GM18909 (cell line): ENCODE results near the gene CDKL2.
"Not testable (repeated sequence)": the region's sequence is repeated elsewhere in the genome, so short reads cannot be mapped to it uniquely, and the experiment has no call there.

Experiments
- ATAC-seq: cut with Tn5 transposase; IDR thresholded peaks from one replicate; pipeline ENCODE4 v1.9.1; 2021; ENCODE audit warnings: mild to moderate bottlenecking; ENCODE audit not compliant: unreplicated experiment, poor library complexity

Gene CDKL2

DNA sequence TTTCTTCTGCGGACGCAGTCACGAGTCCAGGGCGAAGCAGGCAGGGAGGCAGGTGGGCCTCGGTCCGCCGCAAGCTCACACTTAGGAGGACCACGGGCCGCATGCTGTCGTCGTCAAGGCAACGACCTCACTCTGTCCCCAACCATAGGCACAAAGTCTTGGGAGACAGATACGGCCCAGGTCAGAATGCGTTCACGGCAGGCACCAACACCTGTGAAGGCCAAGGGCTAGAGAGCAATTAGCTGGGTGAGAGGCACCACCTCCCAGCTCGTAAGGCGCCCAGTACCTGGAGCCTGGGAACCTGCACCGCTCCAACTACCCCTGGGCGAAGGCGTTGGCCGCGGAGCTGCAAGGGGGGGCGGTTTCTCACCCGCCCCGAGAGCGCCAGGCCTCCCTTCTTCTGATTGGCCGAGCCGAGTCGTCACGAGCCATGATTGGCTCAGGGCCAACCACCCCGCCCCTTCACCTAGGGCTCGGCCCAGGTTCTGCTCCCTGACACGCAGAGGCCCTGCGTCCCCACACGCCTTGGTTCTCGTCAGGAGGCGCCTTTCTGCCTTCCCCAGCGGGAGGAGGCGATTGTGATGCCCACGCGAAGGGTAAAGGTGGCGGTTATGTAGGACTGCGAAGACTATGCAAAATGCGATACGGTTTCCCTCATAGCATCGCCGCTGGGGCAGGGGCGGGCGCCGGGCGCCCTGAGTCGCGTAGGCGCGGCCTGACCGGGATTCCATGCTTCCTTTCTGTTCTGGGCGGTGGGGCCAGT, at the start of gene CDKL2:
TSS of gene CDKL2 (minus strand) at position 355 of the 763 bp plus-strand sequence. CDS start 4,540 bp downstream, outside the sequence.
- peak; percentile 99 for ATAC-seq

- no peak for ATAC-seq
Observed at GRCh38 chr4:75678965-75679364, 48.6 kb upstream of the CDKL2 start.

DNA sequence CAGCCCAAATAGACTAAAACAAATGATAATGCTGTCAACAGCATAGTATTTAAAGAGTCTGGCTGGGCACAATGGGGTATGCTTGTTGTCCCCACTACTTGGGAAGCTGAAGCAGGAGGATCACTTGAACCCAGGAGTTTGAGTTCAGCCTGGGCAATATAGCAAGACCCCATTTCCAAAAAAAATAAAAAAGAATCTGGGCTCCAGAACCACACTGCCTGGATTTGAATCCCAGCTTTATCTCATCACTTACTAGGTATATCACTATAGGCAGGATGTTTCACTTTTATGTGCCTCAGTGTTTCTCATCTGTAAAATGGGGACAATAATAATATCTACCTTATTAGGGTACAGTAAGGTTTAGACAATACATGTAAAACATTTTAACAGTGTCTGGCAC, 48.1 kb upstream of the CDKL2 start:
- no peak for ATAC-seq

DNA sequence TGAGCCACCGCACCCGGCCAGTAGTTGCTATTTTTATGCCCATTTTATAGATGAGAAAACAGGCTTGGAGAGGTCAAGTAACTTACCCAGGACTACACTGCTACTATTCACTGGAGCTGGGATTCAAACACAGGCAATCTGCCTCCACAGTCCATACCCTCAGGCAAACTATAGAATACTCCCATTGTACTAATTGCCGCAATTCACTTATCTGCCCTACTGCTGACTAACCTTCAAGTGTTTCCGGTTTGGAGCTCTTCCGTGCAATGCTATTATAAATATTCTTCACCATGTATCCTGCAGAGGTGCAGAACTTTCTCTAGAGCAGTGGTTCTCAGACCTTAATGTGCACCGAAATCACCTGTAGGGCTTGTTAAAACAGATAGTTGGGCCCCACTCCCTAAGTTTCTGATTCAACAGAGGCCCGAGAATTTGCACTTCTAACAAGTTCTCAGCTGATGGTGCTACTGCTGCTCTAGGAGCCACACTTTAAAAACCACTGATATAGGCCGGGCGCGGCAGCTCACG, 44.7 kb upstream of the CDKL2 start:
- no peak for ATAC-seq

- ATAC-seq: no peak
Observed at GRCh38 chr4:75673959-75674328, 43.6 kb upstream of the CDKL2 start.

DNA sequence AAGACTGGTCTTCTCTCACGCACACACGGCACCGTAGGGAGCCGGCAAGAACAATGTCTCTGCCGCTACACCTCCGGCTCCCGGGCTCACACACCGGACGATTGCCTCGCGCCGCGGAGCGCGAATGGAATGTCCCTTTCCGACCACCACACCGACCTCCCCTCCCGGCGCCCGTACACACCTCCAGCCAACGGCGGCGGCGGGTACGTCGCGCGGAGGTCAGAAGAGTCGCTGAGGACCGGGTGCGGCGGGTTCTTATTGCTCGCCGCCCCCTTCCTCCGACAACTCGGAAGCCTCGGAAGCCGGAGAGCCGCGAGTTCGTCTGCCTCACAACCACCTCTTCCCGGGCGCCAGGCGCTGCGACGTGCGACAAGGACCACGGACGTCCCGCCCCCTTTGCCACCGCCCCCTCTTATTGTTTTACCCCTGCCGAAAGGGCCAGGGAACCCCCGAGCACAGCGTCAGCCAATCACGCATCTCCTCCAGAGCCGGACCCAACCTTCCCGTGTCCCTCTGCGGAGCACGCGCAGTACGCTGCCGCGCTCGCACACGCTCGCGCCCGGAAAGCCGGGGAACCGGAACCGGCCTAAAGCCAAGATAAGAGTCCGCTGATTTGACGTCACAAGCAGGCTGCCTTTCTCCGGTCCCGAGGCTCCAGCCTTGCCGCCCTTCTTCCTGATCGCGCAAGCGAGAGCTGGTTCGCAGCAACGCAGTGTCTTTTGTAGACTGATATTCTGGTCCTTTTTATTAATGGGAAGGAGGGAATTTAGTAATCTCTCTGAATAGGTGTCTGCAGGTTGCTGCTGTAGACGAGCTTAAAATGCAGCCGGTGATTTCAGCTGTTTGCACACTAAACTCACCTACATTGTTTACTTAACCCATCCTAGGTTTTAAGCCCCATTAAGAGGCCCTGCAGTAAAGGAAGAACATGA, 43.0 kb upstream of the CDKL2 start, which contains the start of gene G3BP2:
TSS of gene G3BP2 (minus strand) at position 385 of the 932 bp plus-strand sequence. CDS start 11,386 bp downstream, outside the sequence.
- ATAC-seq: peak; percentile 96

- peak; percentile 31 for ATAC-seq
Observed at GRCh38 chr4:75672461-75673026, 42.2 kb upstream of the CDKL2 start.

GRCh38 chr4:75671802-75672421, 41.6 kb upstream of the CDKL2 start:
- no peak for ATAC-seq

DNA sequence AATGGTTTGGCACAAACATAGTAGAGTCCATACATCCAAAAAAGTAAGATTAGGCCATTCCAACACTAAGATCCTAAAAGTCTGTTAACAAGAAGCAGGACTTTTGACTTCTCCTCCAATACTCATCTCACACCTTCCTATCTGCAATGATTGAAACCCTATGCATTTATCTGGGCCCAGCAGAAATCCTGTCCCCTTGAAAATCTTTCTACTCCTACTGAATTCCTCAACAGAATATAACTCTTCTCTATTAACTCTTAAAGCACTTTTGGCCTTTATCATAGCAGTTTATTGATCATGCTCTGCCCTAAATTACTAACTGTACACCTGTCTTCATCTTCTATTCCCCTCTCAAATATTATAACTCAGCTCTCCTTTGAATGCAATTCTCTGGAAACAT, 38.3 kb upstream of the CDKL2 start:
- no peak for ATAC-seq

GRCh38 chr4:75667636-75668035, 37.3 kb upstream of the CDKL2 start:
- ATAC-seq: not testable (repeated sequence)

DNA sequence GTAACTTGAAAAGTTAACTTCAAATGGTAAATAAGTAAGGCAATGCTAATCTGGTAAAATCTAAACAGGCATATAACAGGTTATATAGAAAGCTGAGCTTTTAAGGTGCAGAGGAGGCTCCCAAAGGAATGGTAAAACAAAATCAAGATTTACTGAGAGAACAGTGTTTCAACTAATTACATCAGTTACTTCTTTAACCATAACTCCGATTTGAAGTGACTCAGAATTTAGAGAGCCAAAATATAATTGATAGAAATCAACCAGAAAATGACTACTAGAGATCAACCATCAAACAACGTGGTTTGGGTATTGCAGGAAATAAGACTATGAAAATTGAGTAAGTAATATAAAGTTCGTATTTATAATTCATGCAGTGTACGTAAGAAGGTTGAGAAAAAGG, 36.0 kb upstream of the CDKL2 start:
- ATAC-seq: no peak

- ATAC-seq: not testable (repeated sequence)
Observed at GRCh38 chr4:75664604-75665003, 34.3 kb upstream of the CDKL2 start.

DNA sequence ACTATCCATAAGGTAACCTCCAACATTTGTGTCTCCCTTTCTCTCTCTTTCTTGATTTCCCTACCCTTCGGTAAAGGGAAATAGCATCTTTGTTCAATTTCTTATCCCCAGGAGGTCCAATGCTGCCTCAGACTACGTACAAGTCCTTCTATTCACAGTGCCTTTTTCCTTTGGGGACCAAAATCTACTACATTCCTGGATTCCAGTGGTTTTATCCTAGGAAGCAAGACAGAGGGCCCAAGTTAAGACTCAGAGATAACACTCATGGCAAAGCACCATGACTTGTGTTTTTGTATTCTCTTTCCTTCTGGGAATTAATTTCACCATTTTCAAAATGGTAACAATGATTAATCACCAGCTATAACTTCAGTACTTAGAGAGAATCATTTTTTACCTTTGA, 32.3 kb upstream of the CDKL2 start:
- no peak for ATAC-seq

DNA sequence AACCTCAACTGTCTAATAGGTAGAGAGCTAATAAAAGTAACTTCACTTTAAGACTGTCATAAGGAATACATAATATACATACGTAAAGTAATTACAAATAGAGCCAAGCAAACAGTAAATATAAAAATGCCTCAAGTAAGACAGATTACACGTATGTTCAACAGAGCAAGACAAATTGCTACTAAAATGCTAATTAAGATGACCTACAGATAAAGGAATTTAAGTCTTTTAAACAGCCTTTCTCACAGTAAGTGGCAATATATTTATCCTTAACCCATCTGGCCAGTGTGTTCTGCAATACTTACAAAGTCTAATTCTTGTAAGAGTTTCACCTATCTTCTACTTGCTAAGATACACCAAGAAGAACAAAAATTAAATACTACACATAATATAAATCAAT, 30.2 kb upstream of the CDKL2 start:
- no peak for ATAC-seq

DNA sequence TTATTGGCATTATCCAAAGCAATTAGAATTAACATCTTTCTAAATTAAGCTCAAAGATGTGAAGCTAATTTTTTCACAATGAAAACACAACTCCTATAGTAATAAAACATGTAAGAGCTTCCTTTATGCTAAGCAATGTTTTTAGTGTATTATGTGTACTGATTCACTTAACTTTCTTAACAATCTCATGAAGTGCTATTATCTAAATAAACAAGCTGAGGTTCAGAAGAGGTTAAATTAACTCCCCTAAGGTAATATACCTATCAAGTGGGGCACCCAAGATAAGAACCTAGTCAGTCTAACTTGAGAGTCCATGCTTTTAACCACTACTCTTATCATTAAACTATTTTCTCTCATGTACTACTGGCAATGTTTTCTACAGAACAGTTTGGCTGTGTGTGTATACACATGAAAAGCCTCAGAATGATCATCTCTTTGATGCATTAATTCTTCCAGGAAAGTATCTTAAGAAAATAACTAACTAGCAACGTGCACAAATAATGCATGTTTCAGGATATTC, 29.2 kb upstream of the CDKL2 start:
- ATAC-seq: no peak

- ATAC-seq: no peak
Observed at GRCh38 chr4:75658876-75659275, 28.5 kb upstream of the CDKL2 start.

GRCh38 chr4:75655562-75655961, 25.2 kb upstream of the CDKL2 start:
- ATAC-seq: peak; percentile 48

- no peak for ATAC-seq
Observed at GRCh38 chr4:75654905-75655304, 24.6 kb upstream of the CDKL2 start.

- ATAC-seq: no peak
Observed at GRCh38 chr4:75653845-75654503, 23.6 kb upstream of the CDKL2 start.
